Measurements from ENCODE around the gene AGTRAP.

Gene AGTRAP

DNA sequence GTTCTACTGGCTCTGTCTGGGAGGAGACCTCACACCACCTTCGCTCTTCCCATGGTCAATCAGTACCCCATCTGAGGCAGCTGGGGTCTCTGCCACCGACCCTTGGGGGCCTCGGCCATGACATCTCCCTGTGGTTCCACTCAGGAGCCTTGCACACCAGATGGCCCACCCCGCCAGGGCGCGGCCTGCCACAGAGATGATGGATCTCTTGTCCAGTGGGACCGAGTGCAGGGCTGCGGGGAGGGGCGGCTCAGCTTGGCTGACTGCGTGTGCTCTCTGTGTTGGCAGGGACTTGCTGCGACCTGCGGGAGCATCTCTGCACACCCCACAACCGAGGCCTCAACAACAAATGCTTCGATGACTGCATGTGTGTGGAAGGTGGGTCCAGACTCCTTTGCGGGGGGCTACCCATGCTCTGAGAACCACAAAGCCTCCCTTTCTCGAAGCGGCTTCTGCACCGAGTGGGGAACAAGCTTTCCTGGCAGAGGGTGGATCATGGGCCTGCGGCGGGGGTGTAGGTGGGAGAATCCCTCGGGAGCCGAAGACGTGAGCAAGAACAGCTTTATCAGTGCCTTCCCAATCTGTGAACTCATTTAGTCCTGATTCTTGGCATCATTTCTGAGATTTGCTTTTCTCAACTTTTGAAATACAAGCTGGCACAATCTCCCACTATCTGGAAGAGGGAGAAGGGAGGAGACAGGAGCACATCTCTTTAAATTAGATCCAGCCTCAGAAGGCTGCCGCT lies 20.9 kb upstream of the AGTRAP start:
- TF ChIP-seq, protein P1, sequence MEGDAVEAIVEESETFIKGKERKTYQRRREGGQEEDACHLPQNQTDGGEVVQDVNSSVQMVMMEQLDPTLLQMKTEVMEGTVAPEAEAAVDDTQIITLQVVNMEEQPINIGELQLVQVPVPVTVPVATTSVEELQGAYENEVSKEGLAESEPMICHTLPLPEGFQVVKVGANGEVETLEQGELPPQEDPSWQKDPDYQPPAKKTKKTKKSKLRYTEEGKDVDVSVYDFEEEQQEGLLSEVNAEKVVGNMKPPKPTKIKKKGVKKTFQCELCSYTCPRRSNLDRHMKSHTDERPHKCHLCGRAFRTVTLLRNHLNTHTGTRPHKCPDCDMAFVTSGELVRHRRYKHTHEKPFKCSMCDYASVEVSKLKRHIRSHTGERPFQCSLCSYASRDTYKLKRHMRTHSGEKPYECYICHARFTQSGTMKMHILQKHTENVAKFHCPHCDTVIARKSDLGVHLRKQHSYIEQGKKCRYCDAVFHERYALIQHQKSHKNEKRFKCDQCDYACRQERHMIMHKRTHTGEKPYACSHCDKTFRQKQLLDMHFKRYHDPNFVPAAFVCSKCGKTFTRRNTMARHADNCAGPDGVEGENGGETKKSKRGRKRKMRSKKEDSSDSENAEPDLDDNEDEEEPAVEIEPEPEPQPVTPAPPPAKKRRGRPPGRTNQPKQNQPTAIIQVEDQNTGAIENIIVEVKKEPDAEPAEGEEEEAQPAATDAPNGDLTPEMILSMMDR (IDR thresholded peaks at IDR 0.05; ENCODE audit: low read depth, low read length, missing control alignments) = no peak
- no peak overlapping the region for H3K4me3 ChIP-seq (replicated peaks; ENCODE audit: low read depth, low read length)
- no peak for DNase-seq (ENCODE audit: extremely low read depth, low read depth)

DNA sequence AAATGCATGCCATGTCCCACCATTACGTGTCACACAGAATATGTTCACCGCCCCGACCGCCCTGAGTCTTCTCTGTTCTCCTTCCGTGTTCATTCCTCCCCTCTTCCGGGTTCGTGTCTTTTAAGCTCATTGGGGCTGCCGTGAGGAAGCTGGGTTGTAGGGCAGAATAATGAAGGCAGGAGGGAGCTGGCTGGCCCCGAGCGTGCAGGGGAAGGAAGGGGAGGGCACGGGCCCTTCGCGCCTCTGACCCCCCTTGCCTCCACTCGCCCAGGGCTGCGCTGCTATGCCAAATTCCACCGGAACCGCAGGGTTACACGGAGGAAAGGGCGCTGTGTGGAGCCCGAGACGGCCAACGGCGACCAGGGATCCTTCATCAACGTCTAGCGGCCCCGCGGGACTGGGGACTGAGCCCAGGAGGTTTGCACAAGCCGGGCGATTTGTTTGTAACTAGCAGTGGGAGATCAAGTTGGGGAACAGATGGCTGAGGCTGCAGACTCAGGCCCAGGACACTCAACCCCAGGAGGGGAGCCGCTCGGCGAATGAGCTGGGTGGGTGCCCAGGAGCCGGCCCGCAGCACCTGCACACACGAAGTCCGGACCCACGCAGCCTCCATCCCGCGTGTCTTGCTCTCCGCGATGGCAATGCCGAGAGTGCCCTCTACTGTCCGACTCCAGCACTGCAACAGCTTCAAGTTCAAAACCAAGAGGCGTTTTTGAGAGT lies 16.5 kb upstream of the AGTRAP start:
- TF ChIP-seq, protein P1 (IDR thresholded peaks at IDR 0.05; ENCODE audit: low read depth, low read length, missing control alignments) = peak; percentile 99
- no peak for DNase-seq (ENCODE audit: extremely low read depth, low read depth)
- H3K4me3 ChIP-seq (replicated peaks; ENCODE audit: low read depth, low read length) = peak overlapping the region; percentile 22; the same call in 1 of the 2 replicates

DNA sequence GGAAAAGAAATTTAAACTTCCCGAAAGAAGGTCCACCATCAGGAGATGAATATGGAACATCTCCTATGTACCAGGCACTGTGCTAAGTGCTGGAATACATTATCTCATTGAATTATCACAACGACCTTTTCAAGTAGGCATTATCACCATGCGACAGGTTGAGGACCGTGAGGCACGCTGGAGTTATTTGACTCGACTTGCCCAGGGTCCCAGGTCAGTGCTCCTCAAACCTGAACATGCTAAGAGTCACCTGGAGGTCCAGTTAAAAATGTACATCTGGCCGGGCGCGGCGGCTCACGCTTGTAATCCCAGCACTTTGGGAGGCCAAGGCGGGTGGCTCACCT lies 15.9 kb upstream of the AGTRAP start:
- no peak for DNase-seq (ENCODE audit: extremely low read depth, low read depth)
- no peak overlapping the region for H3K4me3 ChIP-seq (replicated peaks; ENCODE audit: low read depth, low read length)
- TF ChIP-seq, protein P1 (IDR thresholded peaks at IDR 0.05; ENCODE audit: low read depth, low read length, missing control alignments) = no peak

DNA sequence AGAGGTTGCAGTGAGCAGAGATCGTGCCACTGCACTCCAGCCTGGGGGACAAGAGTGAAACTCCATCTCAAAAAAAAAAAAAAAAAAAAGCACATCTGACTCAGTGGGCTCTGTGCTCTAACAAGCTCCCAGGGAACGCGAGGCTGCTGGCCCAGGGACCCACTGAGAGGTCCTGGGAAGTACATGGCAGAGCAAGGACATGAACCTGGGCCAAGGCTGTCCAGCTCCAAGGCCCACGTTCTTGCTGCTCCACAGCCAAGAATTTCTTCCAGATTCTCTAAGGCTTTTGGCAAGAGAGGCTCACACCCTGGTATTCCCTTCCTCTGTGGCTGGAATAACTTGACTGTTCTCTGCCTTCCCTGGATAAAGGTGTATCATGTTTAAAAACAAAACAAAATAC lies 15.4 kb upstream of the AGTRAP start:
- H3K4me3 ChIP-seq (replicated peaks; ENCODE audit: low read depth, low read length) = no peak overlapping the region
- DNase-seq (ENCODE audit: extremely low read depth, low read depth) = no peak

DNA sequence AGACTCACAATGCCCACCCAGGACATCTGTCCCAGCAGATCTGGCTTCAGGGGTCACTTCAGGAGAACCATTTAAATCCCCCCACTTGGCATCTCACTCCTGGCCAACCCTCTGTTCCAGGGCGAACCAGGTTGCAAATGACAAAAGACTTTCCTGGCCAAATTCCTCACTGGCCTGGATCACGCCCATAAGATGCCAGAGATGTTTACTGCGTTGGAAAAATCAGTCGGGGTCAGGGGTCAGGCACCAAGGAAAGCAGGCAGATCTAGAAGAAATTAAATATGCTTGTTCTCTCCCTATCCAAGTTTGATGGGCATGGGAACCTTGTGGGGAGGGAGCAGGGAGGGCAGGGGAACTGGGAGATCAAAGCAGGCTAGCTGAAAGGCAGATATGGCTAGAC lies 14.6 kb upstream of the AGTRAP start:
- no peak for DNase-seq (ENCODE audit: extremely low read depth, low read depth)
- H3K4me3 ChIP-seq (replicated peaks; ENCODE audit: low read depth, low read length) = no peak overlapping the region
- TF ChIP-seq, protein P1 (IDR thresholded peaks at IDR 0.05; ENCODE audit: low read depth, low read length, missing control alignments) = no peak

More for the DNA sequence above, 15.4 kb upstream of the AGTRAP start:
- TF ChIP-seq, protein P1 (IDR thresholded peaks at IDR 0.05; ENCODE audit: low read depth, low read length, missing control alignments) = no peak

DNA sequence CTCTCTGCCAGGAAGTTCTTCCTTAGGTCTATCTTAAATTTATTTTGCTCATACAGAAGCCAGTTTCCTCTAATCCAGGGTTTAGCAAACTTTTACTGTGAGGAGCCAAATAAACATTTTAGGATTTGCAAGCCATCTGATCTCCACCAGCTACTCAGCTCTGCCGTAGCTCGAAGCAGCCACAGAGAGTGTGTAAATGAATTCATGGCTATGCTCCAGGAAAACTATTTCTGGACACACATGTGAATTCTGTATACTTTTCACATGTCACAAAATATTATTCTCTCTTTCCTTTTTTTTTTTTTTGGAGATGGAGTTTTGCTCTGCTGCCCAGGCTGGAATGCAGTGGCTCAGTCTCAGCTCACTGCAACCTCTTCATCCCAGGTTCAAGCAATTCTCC lies 13.4 kb upstream of the AGTRAP start:
- TF ChIP-seq, protein P1 (IDR thresholded peaks at IDR 0.05; ENCODE audit: low read depth, low read length, missing control alignments) = no peak
- DNase-seq (ENCODE audit: extremely low read depth, low read depth) = no peak
- H3K4me3 ChIP-seq (replicated peaks; ENCODE audit: low read depth, low read length) = no peak overlapping the region
